Measurements from ENCODE around the gene ATF5.
A peak's percentile ranks its signal among the peaks of the same experiment; 100 is the strongest.

Gene ATF5

DNA sequence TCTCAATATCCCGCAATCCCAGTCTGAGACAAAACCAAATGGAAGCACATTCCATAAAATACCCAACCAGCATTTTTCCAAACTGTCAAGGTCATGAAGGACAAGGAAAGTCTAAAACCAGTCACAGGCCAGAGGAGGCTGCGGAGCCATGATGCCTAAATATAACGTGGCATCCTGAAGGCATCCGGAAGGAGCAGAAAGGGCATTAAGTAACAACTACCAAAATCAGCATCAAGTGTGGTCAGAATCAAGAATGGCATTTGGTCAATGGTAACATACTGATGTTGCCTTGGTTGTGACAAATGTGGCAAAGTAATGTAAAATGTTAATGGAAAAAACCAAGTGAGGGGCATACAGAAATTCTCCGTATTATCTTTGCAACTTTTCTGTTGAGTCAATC is 3.5 kb upstream of the ATF5 start:
- no peak overlapping the region for H3K27ac ChIP-seq
- TF ChIP-seq, protein P1, sequence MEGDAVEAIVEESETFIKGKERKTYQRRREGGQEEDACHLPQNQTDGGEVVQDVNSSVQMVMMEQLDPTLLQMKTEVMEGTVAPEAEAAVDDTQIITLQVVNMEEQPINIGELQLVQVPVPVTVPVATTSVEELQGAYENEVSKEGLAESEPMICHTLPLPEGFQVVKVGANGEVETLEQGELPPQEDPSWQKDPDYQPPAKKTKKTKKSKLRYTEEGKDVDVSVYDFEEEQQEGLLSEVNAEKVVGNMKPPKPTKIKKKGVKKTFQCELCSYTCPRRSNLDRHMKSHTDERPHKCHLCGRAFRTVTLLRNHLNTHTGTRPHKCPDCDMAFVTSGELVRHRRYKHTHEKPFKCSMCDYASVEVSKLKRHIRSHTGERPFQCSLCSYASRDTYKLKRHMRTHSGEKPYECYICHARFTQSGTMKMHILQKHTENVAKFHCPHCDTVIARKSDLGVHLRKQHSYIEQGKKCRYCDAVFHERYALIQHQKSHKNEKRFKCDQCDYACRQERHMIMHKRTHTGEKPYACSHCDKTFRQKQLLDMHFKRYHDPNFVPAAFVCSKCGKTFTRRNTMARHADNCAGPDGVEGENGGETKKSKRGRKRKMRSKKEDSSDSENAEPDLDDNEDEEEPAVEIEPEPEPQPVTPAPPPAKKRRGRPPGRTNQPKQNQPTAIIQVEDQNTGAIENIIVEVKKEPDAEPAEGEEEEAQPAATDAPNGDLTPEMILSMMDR (IDR thresholded peaks at IDR 0.05), result no peak

DNA sequence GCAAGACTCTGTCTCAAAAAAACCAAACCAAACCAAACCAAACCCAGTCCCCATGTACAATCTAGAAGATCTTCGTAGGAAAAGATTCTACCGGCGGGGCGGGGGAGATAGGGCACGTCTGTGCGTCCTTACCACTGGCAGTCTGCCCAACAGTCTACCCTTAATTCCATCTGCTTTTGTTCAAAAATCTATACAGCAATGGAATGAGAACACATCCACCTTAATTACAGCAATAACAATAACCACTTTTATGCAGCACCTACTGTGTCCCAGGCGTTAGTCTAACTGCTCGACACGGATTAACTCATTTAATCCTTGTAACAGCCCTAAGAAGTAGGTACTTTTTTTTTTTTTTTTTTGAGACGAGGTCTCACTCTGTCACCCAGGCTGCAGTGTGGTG is 2.5 kb upstream of the ATF5 start:
- H3K27ac ChIP-seq, result no peak overlapping the region
- no peak for TF ChIP-seq ZFX (IDR thresholded peaks at IDR 0.05; ENCODE audit: borderline replicate concordance)
- TF ChIP-seq, protein P1 (IDR thresholded peaks at IDR 0.05), result no peak

DNA sequence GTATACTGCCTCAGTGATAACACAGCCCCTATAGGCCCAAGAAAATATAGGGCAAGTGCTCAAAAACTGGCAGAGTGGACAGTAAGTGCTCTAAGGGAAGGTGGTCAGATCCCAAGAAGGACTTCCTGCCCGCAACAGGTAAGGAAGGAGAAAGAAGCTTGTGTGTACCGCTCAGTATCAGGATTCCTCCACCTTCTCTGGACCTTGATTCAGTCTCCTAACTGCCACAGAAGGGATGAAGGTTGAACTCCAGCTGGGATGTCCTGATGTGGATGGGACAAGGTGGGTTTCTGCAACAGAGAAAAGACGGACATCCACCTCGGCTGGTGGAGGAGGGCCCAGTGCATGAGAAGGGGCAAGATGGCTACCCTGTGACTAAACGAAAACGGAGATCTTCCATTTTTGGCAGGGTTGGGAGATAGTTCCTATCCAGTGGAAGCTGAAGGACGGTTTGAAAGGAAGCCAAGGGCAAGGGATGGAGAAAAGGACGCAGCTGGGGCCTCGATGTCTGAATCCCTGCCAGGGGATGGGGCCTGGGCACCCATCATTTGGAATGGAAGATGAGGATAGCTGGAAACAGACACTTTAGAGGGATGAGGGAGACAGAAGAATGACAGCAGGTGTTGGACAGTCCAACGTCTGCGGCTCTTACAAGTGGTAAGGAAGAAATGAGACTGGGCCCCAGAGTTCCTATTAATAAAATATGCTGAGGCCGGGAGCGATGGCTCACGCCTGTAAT is 1.3 kb upstream of the ATF5 start:
- TF ChIP-seq, protein P1 (IDR thresholded peaks at IDR 0.05), result no peak
- peak overlapping the region; percentile 96 for H3K27ac ChIP-seq

DNA sequence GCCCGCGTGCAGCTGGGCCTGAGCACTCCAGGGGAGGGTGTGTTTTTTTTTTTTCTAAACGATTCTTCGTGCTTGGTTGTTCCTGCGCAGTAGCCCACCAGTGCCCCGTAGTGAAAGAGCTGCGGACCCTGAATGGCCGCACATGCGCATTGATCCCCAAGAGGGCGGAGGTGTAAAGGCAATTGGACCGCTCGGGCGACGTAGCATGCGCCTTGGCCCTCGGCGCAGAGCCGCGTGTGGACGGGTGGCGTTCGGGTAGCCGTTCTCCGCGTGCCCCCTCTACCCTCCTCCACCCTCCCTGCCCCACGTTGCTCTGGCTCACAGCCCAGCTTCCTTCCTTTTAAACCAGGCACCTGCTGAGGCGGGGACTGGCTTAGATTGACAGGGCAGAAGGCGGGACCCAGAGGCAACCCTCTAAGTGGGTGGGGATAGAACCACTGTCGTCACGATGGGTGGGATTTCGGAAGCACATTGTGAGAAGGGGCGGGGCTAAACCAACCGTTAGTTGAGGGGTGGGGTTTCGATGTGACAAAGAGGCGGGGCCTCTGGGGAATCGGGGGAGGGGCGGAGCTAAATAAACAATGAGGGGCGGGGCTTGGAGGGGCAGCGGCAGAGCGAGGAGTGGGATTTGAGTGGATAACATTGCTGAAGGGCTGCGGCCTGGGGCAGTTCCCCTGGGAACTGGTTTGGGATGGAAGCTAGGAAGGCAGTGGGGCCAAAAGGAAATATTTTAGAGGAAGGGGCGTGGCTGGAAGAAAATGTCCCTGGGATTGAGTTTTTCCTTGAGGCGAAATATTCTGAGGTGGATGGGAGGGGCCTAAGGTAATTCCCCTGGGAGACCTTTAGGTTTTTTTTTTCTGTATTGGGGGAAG is 842 bp downstream of the ATF5 start:
- peak overlapping the region; percentile 96 for H3K27ac ChIP-seq
- TF ChIP-seq, protein P1 (IDR thresholded peaks at IDR 0.05), result no peak
- no peak for TF ChIP-seq ZFX (IDR thresholded peaks at IDR 0.05; ENCODE audit: borderline replicate concordance)

DNA sequence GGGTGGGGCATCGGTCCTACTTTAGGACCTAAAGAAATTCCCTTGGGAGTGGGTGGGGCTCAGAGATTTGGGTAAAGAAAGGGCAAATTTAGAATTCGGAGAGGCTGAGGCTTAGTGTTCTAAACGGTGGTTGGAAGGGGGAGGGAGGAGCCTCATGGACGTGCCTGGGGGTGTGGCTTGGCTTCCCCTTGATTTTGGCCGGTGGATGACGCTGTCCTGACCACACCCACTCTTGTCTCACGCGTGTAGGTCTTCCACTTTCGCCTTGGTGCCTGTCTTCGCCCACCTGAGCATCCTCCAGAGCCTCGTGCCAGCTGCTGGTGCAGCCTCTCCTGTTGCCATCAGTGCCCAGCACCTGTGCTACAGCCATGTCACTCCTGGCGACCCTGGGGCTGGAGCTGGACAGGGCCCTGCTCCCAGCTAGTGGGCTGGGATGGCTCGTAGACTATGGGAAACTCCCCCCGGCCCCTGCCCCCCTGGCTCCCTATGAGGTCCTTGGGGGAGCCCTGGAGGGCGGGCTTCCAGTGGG is 1.5 kb downstream of the ATF5 start:
- TF ChIP-seq, protein P1 (IDR thresholded peaks at IDR 0.05), result no peak
- TF ChIP-seq ZFX (IDR thresholded peaks at IDR 0.05; ENCODE audit: borderline replicate concordance), result no peak
- H3K27ac ChIP-seq, result peak overlapping the region; percentile 96

DNA sequence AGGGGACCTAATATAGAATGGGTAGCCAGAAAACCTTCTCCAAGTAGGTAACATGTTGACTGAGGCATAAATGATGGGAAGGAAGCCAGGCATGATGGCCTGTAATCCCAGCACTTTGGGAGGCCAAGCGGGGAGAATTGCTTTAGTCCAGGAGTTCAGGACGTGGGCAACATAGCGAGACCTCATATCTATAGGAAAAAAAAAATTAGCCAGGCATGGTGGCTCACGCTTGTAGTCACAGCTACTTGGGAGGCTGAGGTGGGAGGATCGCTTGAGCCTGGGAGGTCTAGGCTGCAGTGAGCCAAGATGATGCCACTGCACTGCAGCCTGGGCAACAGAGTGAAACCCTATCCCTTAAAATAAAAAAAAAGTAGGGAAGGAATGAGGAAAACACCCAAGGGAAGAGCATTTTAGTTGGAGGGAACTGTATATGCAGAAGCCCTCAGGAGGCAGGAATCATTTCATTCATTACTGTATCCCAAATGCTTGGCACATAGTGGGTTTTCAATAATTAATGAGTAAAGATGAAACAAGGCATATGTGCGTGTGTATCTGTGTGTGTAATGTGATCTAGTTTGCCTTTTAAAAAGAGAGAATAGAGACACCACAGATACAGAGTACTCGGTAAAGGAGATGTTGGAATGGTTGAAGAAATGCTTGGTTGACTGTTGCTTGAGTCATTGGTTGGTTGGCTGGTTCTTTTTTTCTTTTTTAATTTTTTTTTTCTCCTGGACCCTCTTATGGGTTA is 2.5 kb downstream of the ATF5 start:
- TF ChIP-seq ZFX (IDR thresholded peaks at IDR 0.05; ENCODE audit: borderline replicate concordance), result no peak
- TF ChIP-seq, protein P1 (IDR thresholded peaks at IDR 0.05), result no peak
- H3K27ac ChIP-seq, result peak overlapping the region; percentile 96
